Upper lobe of left lung (tissue), 6 donors: ENCODE data around the gene LRRFIP1. TPM values are rescaled to one million over a fixed set of nuclear protein-coding genes. Genes with fewer than 3 reads are reported as not detected.
A peak's percentile ranks its signal among the peaks of the same experiment; 100 is the strongest.

Source experiments
- ATAC-seq, 2 donors: fragments of 200-7000 bp; cut with Tn5 transposase; one replicate each; pipeline ENCODE4 v1.9.1; 2022; ENCODE audit warnings: mild to moderate bottlenecking in 2 of 2, moderate library complexity in 2 of 2; ENCODE audit not compliant: low FRiP score in 2 of 2
- DNase-seq, 2 donors: peaks; one replicate each; pipeline ENCODE4 v3.0.0-alpha.2; 2019 to 2020
- H3K27ac ChIP-seq, 4 donors: fragments of 200-600 bp; sonication (generic); one replicate each; pipeline ENCODE4 v1.5.1; 2016 to 2019
- H3K27me3 ChIP-seq, 4 donors: fragments of 200-600 bp; sonication (generic); one replicate each; pipeline ENCODE4 v1.5.1; 2017 to 2019
- H3K36me3 ChIP-seq, 4 donors: fragments of 200-600 bp; sonication (generic); one replicate each; pipeline ENCODE4 v1.5.1; 2016 to 2019
- H3K4me1 ChIP-seq, 4 donors: fragments of 200-600 bp; sonication (generic); one replicate each; pipeline ENCODE4 v1.5.1; 2018 to 2019
- H3K4me3 ChIP-seq, 4 donors: fragments of 200-600 bp; sonication (generic); one replicate each; pipeline ENCODE4 v1.5.1; 2017 to 2019; ENCODE audit warnings: mild to moderate bottlenecking in 2 of 4, moderate library complexity in 1 of 4
- H3K9me3 ChIP-seq, 4 donors: fragments of 200-600 bp; sonication (generic); one replicate each; pipeline ENCODE4 v1.5.1; 2018 to 2019
- CTCF ChIP-seq, 6 experiments: fragments of 450-650 bp in 4 of 6; fragments of 200-600 bp in 2 of 6; sonication (generic) in 2 of 6; IDR thresholded peaks; one replicate each; pipeline ENCODE4 v1.5.1; 2016 to 2019; ENCODE audit warnings: antibody characterized with exemption in 6 of 6
- EP300 ChIP-seq, 4 donors: sonication (generic); formaldehyde crosslinking; IDR thresholded peaks; one replicate each; pipeline ENCODE4 v1.5.1; 2017; ENCODE audit warnings: antibody characterized with exemption in 4 of 4, control low read depth in 2 of 4
- POLR2A ChIP-seq, 4 donors: fragments of 450-650 bp; IDR thresholded peaks; one replicate each; pipeline ENCODE4 v1.5.1; 2016 to 2017; ENCODE audit warnings: antibody characterized with exemption in 4 of 4, mild to moderate bottlenecking in 2 of 4
- POLR2AphosphoS5 ChIP-seq, 2 donors: sonication (generic); formaldehyde crosslinking; IDR thresholded peaks; one replicate each; pipeline ENCODE4 v1.5.1; 2017; ENCODE audit warnings: antibody characterized with exemption in 2 of 2
- WGBS, 2 donors: methylation state at CpG; one replicate each; pipeline ENCODE4 v1.1.5; 2017 to 2018; 5-methylcytosine and 5-hydroxymethylcytosine counted together
- total RNA-seq, 6 donors: library from RNA; depleted of rRNA in 4 of 6; stranded (reverse); fragments of >200 nt in 4 of 6; gene quantifications; one replicate each; pipeline versions ENCODE4 v1.1.0 to v1.2.1, GENCODE V29; 2016 to 2021
- donor health status: DM: no; HTN: no; CAD: no; lungs with moderate emphysema.
- donor health status: DM: no; HTN: yes; CAD: no; lungs with severe emphysema.

Gene LRRFIP1
- total RNA-seq, 6 donors from 2014 or later = 185 to 291 (median 242) TPM

- Histone ChIP-seq H3K27ac (no peak overlapping the region), H3K4me3 (no peak overlapping the region), H3K36me3 (peaks cover 0 to 2% (median 0%) of the 10 kb centered on the region in 4 donors), H3K9me3 (no peaks in the 10 kb centered on the region), H3K27me3 (no peaks in the 10 kb centered on the region), H3K4me1 (peaks cover 8 to 19% (median 17%) of the 10 kb centered on the region in 4 donors)
- DNase-seq (peak in 1 of 2 donors; percentile 70), ATAC-seq (no peak)
- 93 to 96% methylated on average over 15 to 18 of the region's 19 CpGs for WGBS, 2 donors
- TF ChIP-seq POLR2A (IDR thresholded peaks at IDR 0.05) (no peak), EP300 (IDR thresholded peaks at IDR 0.05) (no peak), CTCF (IDR thresholded peaks at IDR 0.05) (no peak), POLR2AphosphoS5 (IDR thresholded peaks at IDR 0.05) (no peak)
These were observed 4.6 kb downstream of the LRRFIP1 start for GRCh38 chr2:237631801-237632585.

DNA sequence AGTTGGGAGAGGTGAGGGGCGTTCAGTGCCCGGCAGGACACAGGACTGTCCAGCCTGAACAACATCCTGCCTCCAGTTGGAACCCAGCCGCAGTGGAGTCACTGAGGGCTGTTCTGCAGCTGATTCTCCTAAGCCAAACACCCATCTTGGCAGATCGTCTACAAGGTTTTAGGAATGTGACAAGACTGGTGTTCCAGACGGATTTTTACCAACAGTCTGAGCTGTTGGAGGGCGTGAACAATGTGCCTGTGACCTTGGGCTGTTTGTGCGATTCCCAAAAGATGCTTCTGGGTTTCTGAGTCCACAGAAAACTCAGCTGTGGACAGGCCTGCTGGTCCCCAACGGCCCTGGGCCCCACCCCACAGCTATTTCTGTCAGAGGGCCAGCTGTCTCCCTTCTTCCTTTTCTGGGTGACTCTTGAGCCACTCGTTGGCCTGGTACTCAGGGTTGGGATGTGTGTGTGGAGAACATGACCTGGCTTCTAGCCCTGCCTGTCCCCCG is 5.7 kb downstream of the LRRFIP1 start:
- Histone ChIP-seq H3K36me3 (peaks cover 0 to 2% (median 0%) of the 10 kb centered on the region in 4 donors), H3K4me1 (peaks cover 4 to 15% (median 11%) of the 10 kb centered on the region in 4 donors), H3K27me3 (no peaks in the 10 kb centered on the region), H3K27ac (peak overlapping the region in 1 of 4 donors; percentile 14), H3K4me3 (no peak overlapping the region), H3K9me3 (no peaks in the 10 kb centered on the region)
- WGBS, 2 donors = 64 to 70% methylated on average over 9 to 10 of the region's 10 CpGs
- DNase-seq (no peak), ATAC-seq (peak; percentile 13 to 47)
- peak; percentile 73 to 76 for TF ChIP-seq POLR2AphosphoS5 (IDR thresholded peaks at IDR 0.05)
- peak in 1 of 4 donors; percentile 28 for TF ChIP-seq EP300 (IDR thresholded peaks at IDR 0.05)
- TF ChIP-seq CTCF (IDR thresholded peaks at IDR 0.05) = no peak
- TF ChIP-seq POLR2A (IDR thresholded peaks at IDR 0.05) = no peak

GRCh38 chr2:237636578-237636977 is 9.2 kb downstream of the LRRFIP1 start:
- H3K4me1 ChIP-seq = peaks cover 0 to 5% (median 0%) of the 10 kb centered on the region in 4 donors
- no peak overlapping the region for H3K27ac ChIP-seq
- ATAC-seq = no peak
- no peak overlapping the region for H3K4me3 ChIP-seq
- peaks cover 0 to 5% (median 0%) of the 10 kb centered on the region in 4 donors for H3K36me3 ChIP-seq
- no peaks in the 10 kb centered on the region for H3K27me3 ChIP-seq
- 63 to 83% methylated on average over 1 of the region's 1 CpG for WGBS, 2 donors
- no peak for DNase-seq
- no peak for TF ChIP-seq CTCF (IDR thresholded peaks at IDR 0.05)
- no peak for TF ChIP-seq POLR2A (IDR thresholded peaks at IDR 0.05)
- no peak for TF ChIP-seq POLR2AphosphoS5 (IDR thresholded peaks at IDR 0.05)
- TF ChIP-seq EP300 (IDR thresholded peaks at IDR 0.05) = no peak
- H3K9me3 ChIP-seq = no peaks in the 10 kb centered on the region

DNA sequence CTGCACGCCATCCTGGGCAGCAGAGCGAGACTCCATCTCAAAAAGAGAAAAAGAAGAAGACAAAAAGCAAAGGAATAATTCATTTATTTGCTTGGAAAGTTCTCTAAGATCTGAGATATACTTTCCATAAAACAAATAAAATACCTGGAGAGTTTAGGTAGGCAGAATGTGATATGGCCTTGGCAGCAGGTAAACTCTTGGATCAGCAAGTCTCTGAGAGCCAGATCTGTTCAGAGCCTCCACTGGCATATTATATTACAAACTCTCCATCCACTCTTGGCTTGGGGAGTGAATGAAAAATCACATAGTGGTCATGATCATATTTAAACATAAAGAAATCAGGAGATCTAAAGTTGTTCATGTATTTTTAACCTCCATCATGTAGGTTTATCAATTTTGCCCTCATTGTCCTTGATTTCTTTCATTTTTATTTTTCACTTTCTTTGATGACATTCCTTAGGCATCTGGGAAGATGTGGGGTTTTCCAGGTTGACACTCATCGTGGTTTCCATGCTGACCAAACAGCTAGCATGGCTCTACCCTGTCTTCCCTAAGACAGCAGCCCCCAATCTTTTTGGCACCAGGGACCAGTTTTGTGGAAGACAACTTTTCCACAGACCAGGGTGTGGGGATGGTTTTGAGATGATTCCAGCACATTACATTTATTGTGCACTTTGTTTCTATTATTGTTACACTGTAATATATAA is 10.2 kb downstream of the LRRFIP1 start:
- ATAC-seq (no peak), DNase-seq (no peak)
- H3K4me1 ChIP-seq = peaks cover 0 to 2% (median 0%) of the 10 kb centered on the region in 4 donors
- no peaks in the 10 kb centered on the region for H3K9me3 ChIP-seq
- no peak overlapping the region for H3K27ac ChIP-seq
- peaks cover 0 to 4% (median 0%) of the 10 kb centered on the region in 4 donors for H3K36me3 ChIP-seq
- 72 to 77% methylated on average over 3 of the region's 3 CpGs for WGBS, 2 donors
- TF ChIP-seq EP300 (IDR thresholded peaks at IDR 0.05) (no peak), CTCF (IDR thresholded peaks at IDR 0.05) (no peak)
- no peaks in the 10 kb centered on the region for H3K27me3 ChIP-seq
- H3K4me3 ChIP-seq = no peak overlapping the region
